Measurements from ENCODE around the gene SCART1.
"Not testable (repeated sequence)": the region's sequence is repeated elsewhere in the genome, so short reads cannot be mapped to it uniquely, and the experiment has no call there.

The SCART1 gene

DNA sequence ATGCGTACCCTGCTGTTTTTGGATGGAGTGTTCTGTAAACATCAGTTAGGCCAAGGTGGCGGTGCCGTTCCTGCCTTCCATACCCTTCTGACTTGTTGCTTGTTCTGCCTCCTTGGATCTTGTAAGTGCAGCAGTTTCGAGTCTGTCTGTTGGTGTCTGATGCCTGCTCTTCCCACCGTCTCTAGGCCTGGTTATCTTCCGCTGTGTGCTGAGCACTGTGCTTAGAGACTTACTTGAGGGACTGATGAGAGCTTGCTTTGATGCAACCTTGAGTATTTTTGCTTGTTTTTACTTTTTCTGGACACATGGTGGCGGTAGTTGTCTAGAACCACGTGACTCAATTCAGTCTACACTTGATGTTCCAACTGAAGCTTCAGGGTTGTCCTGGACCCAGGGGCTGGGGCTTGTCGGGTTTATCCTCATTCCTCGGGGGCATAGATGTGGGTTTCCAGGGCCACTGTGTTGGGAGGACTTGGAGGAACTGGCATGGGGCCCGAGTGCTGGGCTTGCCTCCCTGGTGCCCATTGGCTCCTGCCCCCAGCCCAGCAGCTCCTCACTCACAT lies 15.0 kb upstream of the SCART1 start:
- DNase-seq: no peak

DNA sequence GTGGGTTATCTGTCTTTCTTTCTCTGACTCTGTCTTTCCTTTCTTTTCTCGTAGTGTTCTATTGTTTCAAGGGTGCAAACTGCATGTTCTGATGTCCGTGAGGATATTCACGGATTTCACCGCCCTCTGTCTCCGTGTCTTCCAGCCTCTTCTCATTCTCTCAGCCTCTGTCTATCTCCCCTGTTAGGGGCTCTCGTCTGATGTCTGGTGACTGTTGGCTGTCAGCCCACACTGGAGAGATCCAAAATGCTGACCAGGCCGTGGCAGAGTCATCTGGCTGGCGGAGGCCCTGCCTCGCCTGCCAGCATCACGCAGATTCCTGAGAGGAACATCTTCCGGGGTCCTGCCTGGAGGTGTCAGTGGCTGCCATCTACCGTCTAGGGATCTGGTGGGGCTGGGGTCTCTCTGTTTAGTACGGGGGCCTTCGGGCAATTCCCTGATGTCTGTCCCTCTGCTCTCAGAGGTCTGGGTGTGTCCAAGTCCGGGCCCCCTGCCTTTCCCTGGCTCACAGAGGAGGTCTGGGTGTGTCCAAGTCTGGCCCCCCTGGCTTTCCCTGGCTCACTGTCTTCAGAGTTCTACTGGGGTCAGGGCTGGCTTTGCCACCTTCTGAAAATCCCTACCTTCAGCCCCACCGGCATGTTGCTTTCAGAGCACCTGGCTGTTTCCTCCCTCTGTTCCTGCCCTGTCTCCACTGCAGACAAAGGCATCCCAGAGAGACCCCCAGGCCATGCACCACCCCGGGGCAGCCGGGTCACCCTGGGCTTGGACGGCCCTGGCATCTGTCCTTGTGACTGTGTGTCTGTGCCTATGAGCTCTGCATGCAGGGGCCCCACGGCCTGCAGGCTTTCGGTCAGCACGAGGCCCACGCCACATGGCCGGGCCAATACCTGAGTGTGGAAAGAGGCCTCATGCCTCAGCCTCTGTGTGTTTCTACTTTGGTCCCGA lies 14.0 kb upstream of the SCART1 start:
- DNase-seq: no peak

DNA sequence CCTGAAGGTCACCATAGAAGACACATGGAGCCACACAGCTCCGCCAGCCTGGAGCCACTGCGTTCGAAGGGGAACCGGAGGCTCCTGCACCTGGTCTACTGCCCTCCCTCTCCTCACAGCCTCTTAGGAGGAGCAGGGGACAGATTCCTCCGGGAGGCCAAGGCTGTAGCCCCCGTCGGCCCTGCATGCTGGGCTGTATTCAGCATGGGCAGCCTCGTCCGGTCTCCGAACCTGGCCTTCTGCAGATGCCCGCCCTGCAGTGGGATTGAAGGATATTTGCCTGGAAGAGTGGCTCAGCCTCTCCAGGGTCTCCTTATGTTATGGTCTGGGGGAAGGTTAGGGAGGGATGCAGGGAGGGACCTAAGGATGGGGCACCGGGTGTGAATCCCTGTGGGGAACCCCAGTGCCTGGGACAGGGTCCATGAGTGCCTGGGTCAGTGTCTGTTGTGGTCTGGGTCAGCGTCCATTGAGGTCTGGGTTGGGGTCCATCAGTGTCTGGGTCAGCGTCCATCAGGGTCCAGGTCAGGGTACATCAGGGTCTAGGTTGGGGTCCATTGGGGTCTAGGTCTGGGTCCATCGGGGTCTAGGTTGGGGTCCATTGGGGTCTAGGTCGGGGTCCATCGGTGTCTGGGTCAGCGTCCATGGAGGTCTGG lies 13.0 kb upstream of the SCART1 start:
- DNase-seq: no peak

DNA sequence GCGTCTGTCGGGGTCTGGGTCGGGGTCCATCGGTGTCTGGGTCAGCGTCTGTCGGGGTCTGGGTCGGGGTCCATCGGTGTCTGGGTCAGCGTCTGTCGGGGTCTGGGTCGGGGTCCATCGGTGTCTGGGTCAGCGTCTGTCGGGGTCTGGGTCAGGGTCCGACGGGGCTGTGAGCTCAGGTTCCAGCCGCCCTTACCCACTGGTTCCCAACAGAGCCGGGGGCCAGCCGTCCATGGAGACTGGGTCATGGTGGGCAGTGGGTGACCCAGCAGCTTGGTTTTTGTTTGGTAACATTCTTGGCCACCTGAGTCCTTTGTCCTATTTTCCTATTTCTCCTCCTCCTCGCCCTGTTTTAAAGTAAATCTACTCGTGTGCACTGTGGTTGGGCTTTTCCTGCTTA lies 12.4 kb upstream of the SCART1 start:
- DNase-seq: not testable (repeated sequence)

DNA sequence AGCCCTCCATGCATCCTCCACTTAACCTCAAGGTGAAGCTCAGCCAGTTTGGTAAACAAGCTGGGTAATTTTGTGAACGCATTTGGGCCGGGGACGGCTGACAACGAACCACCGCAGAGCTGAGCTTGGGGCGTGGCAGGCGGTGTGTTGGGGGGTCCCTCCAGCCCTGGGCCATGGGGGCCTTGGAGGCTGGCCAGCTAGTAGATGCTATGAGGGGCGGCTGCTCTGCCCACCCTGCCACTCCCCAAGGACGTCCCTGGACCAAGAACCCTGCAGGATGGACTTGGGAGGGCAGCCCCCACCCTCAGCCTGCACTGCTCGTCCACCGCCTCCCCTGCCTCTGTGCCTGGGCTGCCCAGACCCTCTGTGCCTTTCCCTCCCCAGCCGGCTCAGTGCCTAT lies 12.0 kb upstream of the SCART1 start:
- DNase-seq: no peak

DNA sequence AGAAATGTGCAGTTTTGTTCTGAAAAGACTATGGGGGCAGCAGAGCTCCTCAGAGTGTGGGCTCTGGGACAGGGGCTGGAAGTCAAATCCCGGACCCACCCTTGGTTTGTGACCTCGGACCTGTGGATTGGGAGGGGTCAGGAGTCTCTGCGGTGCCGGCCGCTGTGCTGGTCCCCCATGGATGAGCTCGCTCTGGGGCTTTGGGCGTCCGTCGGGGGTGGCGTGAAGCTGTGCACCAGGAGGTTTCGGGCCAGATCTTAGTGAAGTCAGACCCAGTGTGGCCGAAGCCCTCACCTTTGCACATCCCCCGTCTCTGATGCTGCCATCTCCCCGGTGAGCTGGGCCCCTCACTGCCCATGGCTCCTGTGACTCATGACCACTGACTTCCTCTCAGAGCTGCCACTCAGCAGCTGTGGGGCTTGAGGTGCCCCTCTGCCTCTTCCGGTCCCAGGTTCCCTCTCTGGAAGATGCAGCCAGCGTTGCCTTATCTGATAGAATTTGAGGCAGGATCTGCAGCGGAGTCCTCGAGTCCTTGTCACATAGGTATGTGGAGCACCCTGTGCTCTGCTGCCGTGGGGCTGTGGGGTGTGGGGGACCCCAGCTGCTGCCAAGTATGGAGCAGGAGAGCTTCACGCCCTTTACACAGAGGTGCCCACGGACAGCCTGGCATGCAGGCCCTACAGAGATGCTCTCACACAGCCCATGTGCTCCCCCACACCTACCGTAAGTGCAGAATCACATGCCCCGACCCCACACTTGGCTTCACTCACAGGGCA lies 11.4 kb upstream of the SCART1 start:
- DNase-seq: no peak

DNA sequence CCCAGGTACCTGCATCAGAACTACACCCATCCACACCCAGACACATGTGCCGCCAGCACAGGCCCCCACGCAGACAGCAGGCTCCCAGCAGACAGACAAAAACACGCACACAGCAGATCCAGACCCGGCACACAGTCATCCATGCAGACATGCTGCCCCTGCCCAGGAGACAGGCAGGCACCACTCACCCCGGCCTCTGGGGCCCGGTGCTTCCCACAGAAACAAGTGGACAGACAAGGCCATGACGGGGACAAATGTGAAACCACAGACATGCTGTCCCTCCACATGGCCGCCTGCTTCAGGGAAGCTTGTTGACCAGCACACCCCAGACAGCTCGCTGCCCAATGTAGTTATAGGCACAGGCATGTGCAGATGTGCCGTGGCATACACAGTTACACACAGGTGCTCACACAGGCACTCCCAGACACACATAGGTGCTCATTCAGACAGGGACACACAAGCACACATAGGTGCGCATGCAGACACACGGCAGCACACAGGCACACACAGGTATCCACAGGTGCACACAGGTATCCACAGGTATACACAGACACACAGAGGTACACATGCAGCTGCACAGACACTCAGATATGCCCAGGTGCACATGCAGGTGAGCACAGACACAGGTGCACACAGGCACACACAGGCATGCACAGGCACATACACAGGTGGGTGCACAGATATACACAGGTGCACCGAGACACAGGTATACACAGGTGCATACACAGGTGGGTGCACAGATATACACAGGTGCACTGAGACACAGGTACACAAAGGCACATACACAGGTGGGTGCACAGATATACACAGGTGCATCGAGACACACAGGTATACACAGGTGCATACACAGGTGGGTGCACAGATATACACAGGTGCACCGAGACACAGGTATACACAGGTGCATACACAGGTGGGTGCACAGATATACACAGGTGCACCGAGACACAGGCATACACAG lies 10.5 kb upstream of the SCART1 start:
- no peak for DNase-seq

DNA sequence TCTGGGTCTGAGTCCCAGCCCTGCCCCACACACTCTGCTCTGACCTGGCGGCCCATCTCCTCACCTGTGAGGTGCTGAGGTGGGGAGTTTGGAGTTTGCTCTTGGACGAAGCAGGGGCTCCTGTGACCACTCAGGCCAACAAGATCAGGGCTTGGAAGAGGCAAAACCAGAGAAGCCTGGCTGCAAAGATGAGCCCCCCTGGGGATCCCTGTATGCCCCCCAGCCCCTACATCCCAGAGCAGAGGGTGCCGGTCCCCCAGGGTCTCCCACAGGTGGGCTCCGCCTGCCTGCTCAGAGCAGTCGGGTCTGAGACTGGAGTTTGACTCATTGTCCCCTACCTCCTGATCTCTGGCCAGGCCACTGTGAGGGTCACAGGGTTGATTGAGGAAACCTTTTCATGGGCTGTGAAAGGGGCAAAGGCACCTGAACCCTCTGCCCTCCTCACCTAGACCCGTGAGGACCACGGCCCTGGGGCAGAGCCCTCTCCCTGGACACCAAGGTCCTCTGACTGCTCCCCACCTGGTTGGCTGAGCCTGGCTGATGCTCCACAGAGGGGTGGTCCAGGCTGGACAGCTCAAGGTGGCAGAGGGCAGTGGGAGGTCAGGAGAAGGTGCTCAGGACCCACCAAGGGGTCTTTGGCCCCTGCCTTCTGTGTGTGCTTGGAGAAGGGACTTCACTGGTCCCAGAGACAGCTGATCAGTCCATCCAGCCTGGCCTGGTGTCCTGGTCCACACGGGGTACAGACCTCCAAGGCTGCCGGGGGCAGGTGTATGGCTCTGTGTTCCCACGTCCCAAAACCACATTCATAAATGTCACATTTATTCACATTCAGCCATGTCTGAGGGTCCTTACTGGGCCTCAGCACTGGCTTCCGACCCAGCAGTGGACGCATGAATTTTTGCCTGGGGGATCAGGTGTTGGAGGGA lies 9.1 kb upstream of the SCART1 start:
- DNase-seq: no peak

DNA sequence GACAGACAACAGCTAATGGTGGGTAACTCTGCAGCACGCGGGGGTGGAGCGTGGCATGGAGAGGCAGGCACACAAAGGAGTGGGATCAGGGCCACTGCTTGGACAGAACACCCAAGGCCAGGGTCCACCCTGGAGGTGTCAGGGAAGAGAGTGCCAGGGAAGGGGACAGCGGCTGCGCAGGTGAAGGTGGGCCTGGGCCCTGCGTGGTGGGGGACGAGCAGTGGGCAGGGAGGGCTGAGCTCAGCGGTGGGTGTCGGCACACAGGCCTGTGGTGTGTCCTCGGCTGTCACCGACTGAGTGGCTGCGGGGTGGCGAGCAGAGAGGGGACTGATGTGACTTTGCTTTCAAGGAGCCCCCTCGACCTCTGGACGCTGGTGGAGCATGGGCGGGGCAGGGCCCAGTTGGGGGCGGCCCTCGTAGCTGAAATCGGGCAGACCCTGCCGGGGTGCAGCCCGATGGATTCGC lies 8.4 kb upstream of the SCART1 start:
- no peak for DNase-seq

DNA sequence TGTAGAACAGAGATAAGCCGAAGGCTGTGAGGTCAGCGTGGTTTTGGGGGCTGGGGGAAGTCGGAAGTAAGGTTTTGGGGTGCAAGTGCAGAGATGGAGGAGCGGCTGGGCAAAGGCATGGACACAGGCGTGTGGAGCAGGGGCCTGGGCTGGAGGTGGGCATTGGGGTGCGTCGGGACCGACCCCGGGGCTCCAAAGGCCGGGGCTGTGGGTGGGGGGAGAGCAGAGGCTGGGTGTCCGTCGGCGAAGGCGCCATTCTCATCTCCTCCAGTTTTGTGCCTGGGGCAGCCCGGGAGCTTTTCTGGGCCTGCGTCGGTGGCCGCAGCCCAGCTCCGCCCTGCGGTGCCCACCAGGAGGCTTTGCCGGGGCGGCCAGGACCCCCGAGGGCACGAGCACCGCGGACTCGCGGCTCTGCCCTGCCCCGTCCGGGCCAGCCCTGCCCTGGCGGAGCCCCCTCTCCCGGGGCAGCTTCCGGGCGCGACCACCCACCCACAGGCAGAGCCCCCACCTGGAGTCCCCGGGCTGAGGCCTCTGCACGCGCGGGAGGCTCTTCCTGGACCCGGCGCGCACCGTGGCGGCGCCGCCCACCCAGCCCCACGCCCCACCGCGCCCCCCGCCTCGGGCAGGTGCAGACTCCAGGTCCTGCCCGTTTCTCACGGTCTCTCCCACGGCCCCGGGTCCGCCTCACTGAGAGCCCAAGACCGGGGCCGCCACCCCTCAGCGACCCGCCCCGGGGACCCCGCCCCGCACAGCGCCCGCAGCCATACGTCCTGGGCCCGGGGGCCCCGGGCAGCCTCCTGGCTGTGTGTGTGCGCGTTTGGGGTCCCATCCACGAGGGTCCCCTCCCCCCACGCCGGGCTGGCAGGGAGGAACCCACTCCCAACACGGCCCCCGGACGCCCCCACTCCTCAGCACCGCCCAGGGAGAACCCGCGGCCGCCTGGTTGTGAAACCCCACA lies 7.7 kb upstream of the SCART1 start:
- DNase-seq: no peak

DNA sequence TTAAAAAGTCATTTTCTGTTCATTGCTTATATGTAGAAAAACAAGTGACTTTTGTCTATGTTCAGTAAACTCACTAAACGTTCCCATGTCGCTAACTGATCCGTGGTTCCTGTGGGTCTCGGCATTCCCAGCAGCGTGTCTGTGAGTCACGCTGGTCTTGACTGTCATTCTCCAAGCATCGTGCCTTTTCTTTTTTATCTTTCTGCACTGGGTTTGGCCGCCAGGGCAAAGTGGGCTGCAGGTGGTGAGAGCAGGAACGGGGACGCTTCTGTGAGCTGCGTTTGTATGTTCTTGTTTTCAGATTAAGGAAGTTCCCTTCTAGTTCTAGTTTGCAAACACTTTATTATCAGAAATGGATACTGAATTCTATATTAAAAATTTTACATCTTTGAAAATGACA lies 6.8 kb upstream of the SCART1 start:
- no peak for DNase-seq

DNA sequence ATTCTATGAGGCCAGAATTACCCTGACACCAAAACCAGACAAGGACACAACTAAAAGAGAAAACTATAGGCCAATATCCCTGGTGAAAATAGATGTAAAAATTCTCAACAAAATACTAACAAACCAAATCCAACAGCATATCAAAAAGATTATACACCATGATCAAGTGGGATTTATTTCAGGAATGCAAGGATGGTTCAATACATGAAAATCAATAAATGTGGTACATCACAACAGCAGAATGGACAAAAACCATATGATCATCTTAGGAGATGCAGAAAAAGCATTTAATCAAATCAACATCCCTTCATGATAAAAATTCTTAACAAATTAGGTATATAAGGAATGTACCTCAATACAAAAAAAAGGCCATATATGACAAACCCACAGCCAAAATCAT lies 5.6 kb upstream of the SCART1 start:
- DNase-seq: no peak

DNA sequence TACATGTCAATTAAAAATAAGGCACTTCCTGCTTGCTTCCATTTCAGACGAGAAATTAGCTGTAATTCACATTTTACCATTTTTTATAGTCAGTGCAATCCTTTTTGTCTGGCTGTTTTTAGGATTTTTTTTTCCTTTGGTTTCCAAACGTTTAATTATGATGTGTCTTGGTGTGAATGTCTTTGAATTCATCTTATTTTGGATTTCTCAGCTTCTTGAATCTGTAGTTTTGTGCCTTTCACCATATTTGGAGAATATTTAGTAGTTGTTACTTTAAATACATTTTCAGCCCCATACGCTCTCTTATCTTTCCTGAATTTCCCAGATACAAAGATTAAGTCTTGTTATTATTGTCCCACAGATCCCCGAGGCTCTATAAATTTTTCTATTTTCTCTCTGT lies 2.4 kb upstream of the SCART1 start:
- no peak for DNase-seq

DNA sequence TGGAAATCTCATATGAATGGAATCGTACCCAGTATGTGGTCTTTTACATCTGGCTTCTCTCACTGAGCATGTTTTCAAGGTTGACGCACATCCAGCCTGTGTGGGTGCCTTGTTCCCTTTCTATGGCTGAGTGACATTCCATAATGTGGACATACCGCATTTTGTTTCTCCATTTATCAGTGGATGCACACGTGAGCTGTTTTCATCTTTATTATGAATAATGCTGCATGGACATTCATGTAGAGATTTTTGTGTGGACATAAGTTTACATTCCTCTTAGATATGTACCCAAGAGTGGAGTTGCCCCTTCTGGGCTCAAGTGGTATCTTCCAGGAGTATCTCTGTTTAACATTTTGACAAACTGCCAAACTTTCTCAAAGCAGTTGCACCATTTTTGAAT lies 1.3 kb upstream of the SCART1 start:
- no peak for DNase-seq

DNA sequence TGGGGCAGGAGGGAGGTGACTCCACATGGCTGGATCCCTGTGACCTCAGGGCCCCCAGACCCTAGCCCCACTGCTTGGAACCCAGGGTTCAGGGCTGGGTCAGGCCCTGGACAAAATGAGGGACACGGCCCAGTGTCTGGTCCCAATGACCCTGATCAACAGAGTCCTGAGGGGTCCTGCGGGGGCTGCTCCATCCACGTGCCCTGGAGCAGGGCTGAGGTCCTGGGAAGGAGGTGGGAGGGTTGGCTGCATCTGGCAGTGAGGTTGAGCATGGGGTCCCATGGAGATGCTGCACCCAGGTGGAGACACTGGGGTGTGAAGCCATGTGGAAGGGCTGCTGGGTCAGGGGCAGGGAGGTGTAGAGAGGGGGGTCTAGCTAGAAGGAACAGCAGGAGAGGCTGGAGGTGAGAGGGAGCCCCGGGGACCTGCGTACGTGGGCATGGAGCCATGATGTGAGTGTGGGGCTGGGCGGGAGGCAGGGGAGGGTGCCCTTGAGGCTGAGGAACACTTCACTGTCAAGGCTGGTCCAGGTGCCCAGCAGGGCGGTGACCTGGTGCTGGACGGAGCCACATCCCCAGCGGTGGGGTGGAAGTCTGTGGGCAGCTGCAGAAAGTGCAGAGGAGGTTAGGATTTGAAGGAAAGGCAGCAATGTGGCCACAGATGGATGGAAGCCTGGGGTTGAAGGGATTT lies 604 bp downstream of the SCART1 start:
- DNase-seq: no peak

DNA sequence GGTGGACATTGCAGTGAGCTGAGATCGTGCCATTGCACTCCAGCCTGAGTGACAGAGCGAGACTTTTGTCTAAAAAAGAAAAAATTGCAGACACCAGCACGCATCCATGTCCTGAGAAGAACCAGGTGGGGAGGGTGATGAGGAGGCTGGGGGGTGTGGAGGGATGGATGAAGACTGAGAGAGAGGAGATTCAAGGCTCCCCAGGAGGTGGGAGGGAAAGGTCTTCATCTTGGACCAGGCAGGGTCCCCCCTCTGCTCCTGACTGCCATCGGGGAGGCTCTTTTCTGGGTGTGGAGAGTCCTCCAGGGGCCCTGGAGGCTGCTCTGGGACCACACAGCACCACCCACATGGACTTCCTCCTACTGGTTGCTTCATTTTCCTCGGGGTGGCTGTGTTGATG lies 1.5 kb downstream of the SCART1 start:
- no peak for DNase-seq

DNA sequence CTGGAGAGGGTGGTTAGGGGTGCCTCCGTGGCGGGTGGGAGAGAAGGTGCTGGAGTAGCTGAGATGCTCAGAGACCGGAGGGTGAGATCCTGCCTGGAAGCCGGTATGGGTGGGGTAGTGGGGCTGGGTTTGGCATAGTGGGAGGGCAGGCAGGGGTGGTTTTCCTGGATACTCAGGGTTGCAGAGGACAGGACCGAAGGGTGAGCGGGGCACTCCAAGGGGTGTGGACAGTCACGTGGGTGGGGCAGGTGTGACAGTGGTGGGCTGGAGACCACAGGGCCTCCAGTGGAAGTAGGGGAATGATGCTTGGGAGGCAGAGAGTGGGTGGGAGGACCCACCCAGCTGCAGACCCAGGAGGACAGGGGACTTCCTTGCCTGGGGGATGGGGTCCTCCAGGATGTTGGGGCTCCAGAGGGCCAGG lies 1.9 kb downstream of the SCART1 start:
- DNase-seq: no peak

DNA sequence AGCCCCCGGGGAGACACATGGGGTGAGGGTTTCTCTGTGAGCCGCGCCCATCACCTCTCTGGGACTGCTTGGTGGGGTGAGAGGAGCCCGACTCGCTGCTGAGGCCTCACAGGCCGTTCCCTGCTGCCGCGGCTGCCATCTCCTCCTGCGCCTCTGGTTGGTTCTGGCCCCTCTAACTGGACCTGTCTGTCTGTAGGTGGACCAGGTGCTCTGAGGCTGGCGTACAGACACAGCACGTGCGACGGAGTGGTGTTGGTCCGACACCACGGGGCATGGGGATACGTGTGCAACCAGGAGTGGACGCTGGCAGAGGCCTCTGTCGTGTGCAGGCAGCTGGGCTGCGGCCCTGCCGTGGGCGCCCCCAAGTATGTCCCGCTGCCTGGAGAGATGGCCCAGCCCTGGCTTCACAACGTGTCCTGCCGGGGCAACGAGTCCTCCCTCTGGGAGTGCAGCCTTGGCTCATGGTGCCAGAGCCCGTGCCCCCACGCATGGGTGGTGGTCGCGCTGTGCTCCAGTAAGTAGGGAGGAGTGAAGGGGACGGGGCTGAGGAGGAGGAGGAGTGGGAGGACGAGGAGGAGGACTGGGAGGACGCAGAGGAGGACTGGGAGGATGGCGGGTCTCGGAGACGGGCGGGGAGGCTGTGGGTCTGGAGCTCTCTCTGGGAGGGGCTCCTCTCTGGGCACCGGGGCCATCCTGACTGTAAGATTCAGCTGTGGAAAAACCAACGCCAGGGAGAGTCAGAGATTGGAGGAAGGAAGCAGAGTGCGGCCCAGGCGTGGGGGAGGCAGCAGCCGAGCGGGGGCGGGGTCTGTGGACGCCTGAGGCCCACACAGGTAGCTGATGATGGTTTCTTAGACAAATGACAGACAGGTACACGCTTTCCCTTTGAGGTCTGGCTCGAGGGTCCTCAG lies 2.6 kb downstream of the SCART1 start:
- no peak for DNase-seq

Measured in activated CD4-positive, alpha-beta T cell treated with anti-CD3 and anti-CD28 coated beads for 48 hours (primary cell).